DND-41 (cell line): Measurements from ENCODE around the gene POGLUT2.

ENCODE experiments used
- ATAC-seq: fragments of 200-7000 bp; cut with Tn5 transposase; 3 replicates; pipeline ENCODE4 v1.9.1; 2021; ENCODE audit warnings: low read depth; ENCODE audit not compliant: insufficient read depth
- DNase-seq: peaks from one replicate; pipeline ENCODE4 v3.0.0-alpha.2; 2020
- H2AFZ ChIP-seq: 2 replicates; pipeline ENCODE4 v1.6.0; 2012; ENCODE audit warnings: low read depth, low read length
- H3K27ac ChIP-seq: 2 replicates; pipeline ENCODE4 v1.5.1; 2012; ENCODE audit warnings: low read length, inconsistent platforms
- H3K27me3 ChIP-seq: fragments of 200-600 bp; sonication (generic); 2 replicates; pipeline ENCODE4 v1.6.0; 2012; ENCODE audit warnings: low read length, mild to moderate bottlenecking, inconsistent platforms; ENCODE audit not compliant: insufficient read depth, poor library complexity
- H3K36me3 ChIP-seq: 2 replicates; pipeline ENCODE4 v1.5.1; 2012; ENCODE audit warnings: low read length, inconsistent platforms; ENCODE audit not compliant: insufficient read depth
- H3K4me1 ChIP-seq: 2 replicates; pipeline ENCODE4 v1.5.1; 2012; ENCODE audit warnings: mild to moderate bottlenecking, low read length; ENCODE audit not compliant: insufficient read depth
- H3K4me2 ChIP-seq: 2 replicates; pipeline ENCODE4 v1.6.0; 2012; ENCODE audit warnings: mild to moderate bottlenecking, moderate library complexity, low read length, inconsistent platforms; ENCODE audit not compliant: insufficient read depth
- H3K4me3 ChIP-seq, 2 experiments: fragments of 200-600 bp in 1 of 2; shearing (Covaris generic) in 1 of 2; 2 replicates each; pipeline ENCODE4 v1.5.1; 2012 to 2016; ENCODE audit warnings: inconsistent platforms in 2 of 2, low read length in 2 of 2, mild to moderate bottlenecking in 2 of 2, low read depth in 1 of 2, moderate library complexity in 1 of 2
- H3K79me2 ChIP-seq: 2 replicates; pipeline ENCODE4 v1.6.0; 2012; ENCODE audit warnings: low read length, inconsistent platforms; ENCODE audit not compliant: insufficient read depth
- H3K9ac ChIP-seq: 2 replicates; pipeline ENCODE4 v1.6.0; 2012; ENCODE audit warnings: low read depth, mild to moderate bottlenecking, inconsistent platforms, low read length, moderate library complexity
- H3K9me3 ChIP-seq: 2 replicates; pipeline ENCODE4 v1.5.1; 2012; ENCODE audit warnings: low read length, moderate library complexity, mild to moderate bottlenecking, inconsistent platforms; ENCODE audit not compliant: insufficient read depth, severe bottlenecking
- H4K20me1 ChIP-seq: 2 replicates; pipeline ENCODE4 v1.6.0; 2012; ENCODE audit warnings: low read length; ENCODE audit not compliant: insufficient read depth
- EZH2 ChIP-seq: IDR thresholded peaks from 3 replicates; pipeline ENCODE4 v1.6.1; 2012; ENCODE audit warnings: borderline replicate concordance, low read depth, mild to moderate bottlenecking, moderate library complexity, low read length, inconsistent platforms; ENCODE audit not compliant: severe bottlenecking
- TF ChIP-seq, protein P1 (sequence below): IDR thresholded peaks from 2 replicates; pipeline ENCODE4 v1.5.1; 2012; ENCODE audit warnings: borderline replicate concordance, low read length, moderate library complexity, mild to moderate bottlenecking; ENCODE audit not compliant: poor library complexity, severe bottlenecking; ENCODE audit errors: extremely low read depth

The POGLUT2 gene

GRCh38 chr13:102816708-102817107 is 17.9 kb upstream of the POGLUT2 start:
- Histone ChIP-seq H3K4me3 (no peak overlapping the region), H3K27me3 (no peaks in the 10 kb centered on the region), H3K4me1 (peaks cover 28% of the 10 kb centered on the region), H3K9ac (no peak overlapping the region), H3K4me2 (no peak overlapping the region), H3K9me3 (peaks cover 3% of the 10 kb centered on the region), H3K79me2 (peaks cover 23% of the 10 kb centered on the region), H3K36me3 (peaks cover 38% of the 10 kb centered on the region), H3K27ac (no peak overlapping the region), H2AFZ (no peak overlapping the region), H4K20me1 (no peaks in the 10 kb centered on the region)
- DNase-seq (no peak), ATAC-seq (no peak)
- no peak for TF ChIP-seq EZH2
- TF ChIP-seq, protein P1, sequence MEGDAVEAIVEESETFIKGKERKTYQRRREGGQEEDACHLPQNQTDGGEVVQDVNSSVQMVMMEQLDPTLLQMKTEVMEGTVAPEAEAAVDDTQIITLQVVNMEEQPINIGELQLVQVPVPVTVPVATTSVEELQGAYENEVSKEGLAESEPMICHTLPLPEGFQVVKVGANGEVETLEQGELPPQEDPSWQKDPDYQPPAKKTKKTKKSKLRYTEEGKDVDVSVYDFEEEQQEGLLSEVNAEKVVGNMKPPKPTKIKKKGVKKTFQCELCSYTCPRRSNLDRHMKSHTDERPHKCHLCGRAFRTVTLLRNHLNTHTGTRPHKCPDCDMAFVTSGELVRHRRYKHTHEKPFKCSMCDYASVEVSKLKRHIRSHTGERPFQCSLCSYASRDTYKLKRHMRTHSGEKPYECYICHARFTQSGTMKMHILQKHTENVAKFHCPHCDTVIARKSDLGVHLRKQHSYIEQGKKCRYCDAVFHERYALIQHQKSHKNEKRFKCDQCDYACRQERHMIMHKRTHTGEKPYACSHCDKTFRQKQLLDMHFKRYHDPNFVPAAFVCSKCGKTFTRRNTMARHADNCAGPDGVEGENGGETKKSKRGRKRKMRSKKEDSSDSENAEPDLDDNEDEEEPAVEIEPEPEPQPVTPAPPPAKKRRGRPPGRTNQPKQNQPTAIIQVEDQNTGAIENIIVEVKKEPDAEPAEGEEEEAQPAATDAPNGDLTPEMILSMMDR, result no peak

DNA sequence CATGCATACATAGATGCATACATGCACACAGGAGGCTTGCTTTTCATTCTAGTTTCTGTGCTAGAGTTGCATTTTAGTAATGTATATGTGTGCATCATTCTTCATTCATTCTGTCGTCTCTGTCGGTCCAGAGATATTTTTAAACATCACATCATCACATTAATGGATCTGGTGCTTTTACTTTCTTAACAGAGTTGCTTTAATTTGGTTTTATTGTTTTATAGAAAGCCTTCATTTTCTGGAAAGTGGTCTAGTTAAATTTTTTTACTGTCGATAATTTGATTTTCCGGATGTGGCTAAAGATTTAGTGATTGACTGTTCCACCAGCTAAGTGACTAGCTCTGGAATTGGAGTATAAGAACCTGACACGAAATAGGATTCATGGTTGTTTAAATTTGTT is 17.0 kb upstream of the POGLUT2 start:
- TF ChIP-seq, protein P1, result no peak
- no peak for DNase-seq
- Histone ChIP-seq H3K79me2 (peaks cover 28% of the 10 kb centered on the region), H3K4me2 (no peak overlapping the region), H3K9ac (no peak overlapping the region), H3K4me1 (peaks cover 32% of the 10 kb centered on the region), H3K4me3 (no peak overlapping the region), H3K9me3 (peaks cover 4% of the 10 kb centered on the region), H2AFZ (no peak overlapping the region), H3K27ac (no peak overlapping the region), H3K36me3 (peaks cover 37% of the 10 kb centered on the region), H3K27me3 (no peaks in the 10 kb centered on the region), H4K20me1 (no peaks in the 10 kb centered on the region)
- no peak for ATAC-seq

DNA sequence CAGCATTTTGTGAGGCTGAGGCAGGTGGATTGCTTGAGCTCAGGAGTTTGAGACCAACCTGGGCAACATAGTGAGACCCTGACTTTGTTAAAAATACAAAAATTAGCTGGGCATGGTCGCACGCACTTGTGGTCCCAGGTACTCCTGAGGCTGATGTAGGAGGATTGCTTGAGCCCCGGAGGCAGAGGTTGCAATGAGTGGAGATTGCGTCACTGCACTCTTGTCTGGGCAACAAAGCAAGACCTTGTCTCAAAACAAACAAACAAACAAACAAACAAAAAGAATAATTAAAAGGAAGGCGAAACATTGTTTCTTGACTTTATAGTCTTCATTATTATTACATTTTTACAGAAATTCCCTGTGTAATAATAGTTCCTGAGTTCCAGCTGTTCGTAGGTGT is 16.0 kb upstream of the POGLUT2 start:
- Histone ChIP-seq H4K20me1 (no peaks in the 10 kb centered on the region), H3K79me2 (peaks cover 30% of the 10 kb centered on the region), H3K36me3 (peaks cover 34% of the 10 kb centered on the region), H3K4me3 (no peak overlapping the region), H3K27me3 (no peaks in the 10 kb centered on the region), H3K9me3 (peaks cover 4% of the 10 kb centered on the region), H3K9ac (no peak overlapping the region), H3K4me1 (peaks cover 32% of the 10 kb centered on the region), H3K27ac (no peak overlapping the region), H2AFZ (no peak overlapping the region), H3K4me2 (no peak overlapping the region)
- DNase-seq (no peak), ATAC-seq (no peak)
- TF ChIP-seq, protein P1, result no peak
- TF ChIP-seq EZH2, result no peak

DNA sequence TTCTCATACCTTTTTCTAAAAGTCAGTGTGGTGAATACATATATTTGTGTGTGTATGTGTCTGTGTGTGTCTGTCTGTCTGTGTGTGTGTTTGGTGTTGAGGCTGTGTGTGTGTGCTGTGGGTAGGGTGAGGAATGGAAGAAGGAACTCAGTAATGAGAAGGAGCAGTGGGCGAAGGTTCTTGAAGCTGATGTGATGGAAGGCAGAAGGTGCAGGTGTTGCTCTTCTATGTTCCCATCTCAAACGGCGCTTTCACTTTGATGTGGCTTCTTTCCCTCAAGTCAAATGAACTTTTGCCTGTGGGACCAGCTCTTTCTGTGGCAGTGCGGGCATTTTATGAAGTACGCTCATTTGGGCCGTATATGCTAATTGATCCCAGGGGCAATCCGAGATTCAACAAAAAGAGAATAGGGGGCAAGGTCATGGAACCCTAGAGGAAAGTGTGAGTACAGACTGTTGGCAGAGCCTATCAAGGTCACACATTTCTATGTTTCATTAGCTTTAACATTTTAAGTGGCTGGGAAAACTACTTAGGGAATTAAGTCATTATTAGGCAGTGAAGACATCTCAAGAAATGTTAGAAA is 15.3 kb upstream of the POGLUT2 start:
- Histone ChIP-seq H4K20me1 (no peaks in the 10 kb centered on the region), H3K4me3 (no peak overlapping the region), H2AFZ (no peak overlapping the region), H3K79me2 (peaks cover 30% of the 10 kb centered on the region), H3K4me2 (peak overlapping the region; percentile 41), H3K27me3 (no peaks in the 10 kb centered on the region), H3K36me3 (peaks cover 32% of the 10 kb centered on the region), H3K4me1 (peaks cover 32% of the 10 kb centered on the region), H3K9me3 (peaks cover 4% of the 10 kb centered on the region), H3K27ac (peak overlapping the region; percentile 13), H3K9ac (no peak overlapping the region)
- ATAC-seq, result peak; percentile 80
- peak; percentile 67 for DNase-seq
- TF ChIP-seq, protein P1, result no peak
- no peak for TF ChIP-seq EZH2
